Lower lobe of right lung (tissue), 2 donors: ENCODE data around the gene MLIP. TPM values are rescaled to one million over a fixed set of nuclear protein-coding genes. Genes with fewer than 3 reads are reported as not detected.

ENCODE experiments used
- ATAC-seq, 2 donors: fragments of 200-7000 bp; cut with Tn5 transposase; one replicate each; pipeline ENCODE4 v1.9.1; 2020 to 2022; ENCODE audit warnings: mild to moderate bottlenecking in 2 of 2, moderate library complexity in 2 of 2
- DNase-seq: peaks from one replicate; pipeline ENCODE4 v3.0.0-alpha.2; 2020
- H3K27ac ChIP-seq: fragments of 200-600 bp; one replicate; pipeline ENCODE4 v1.8.0; 2022
- H3K27me3 ChIP-seq: fragments of 200-600 bp; one replicate; pipeline ENCODE4 v1.8.0; 2022; ENCODE audit warnings: low read depth
- H3K36me3 ChIP-seq: fragments of 200-600 bp; one replicate; pipeline ENCODE4 v1.8.0; 2022; ENCODE audit warnings: mild to moderate bottlenecking
- H3K4me1 ChIP-seq: fragments of 200-600 bp; one replicate; pipeline ENCODE4 v1.8.0; 2022
- H3K4me3 ChIP-seq: fragments of 200-600 bp; one replicate; pipeline ENCODE4 v1.8.0; 2022; ENCODE audit warnings: mild to moderate bottlenecking
- H3K9me3 ChIP-seq: fragments of 200-600 bp; one replicate; pipeline ENCODE4 v1.8.0; 2022
- intact Hi-C: fragments of 100-400 bp; cut with DNase I; formaldehyde crosslinking; loops from one replicate; pipeline ENCODE4 v1.11.0; 2022
- total RNA-seq: library from RNA; stranded (reverse); fragmentation: NEBNext Ultra II Directional; extraction: Animal tissue kit (Norgen Biotek cat#: 25700); gene quantifications from one replicate; pipeline ENCODE4 v1.2.1, GENCODE V29; 2021
- TF ChIP-seq, protein P1 (sequence below): fragments of 200-600 bp; IDR thresholded peaks from one replicate; pipeline ENCODE4 v1.8.0; 2022; ENCODE audit warnings: antibody characterized with exemption, mild to moderate bottlenecking
- donor health status: DM: no; HTN: yes; CAD: no; lungs with severe emphysema.

Gene MLIP
- total RNA-seq, 1 donor from 2014 or later, result not detected

DNA sequence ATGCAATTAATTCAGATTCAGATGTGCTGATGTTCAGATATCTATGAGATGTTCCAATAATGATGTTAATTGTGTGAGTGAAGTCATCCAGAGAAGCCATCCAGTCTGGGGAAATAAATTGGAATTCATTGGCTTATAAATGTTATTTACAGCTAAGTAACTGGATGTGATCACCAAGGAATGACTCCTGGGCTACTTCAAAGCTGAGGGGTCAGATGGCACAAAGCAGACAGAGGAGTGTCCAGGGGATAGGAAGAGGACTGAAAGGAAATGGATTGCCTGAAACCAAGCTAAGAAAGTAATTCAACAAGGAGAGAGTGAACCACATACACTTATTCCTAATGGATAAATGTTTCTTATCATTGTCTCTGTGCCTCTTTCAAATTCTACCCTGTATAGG, 4.5 kb upstream of the MLIP start:
- ATAC-seq (no peak), DNase-seq (no peak)
- intact Hi-C loops, result no loop called here
- Histone ChIP-seq H3K4me3 (no peak overlapping the region), H3K4me1 (no peaks in the 10 kb centered on the region), H3K27me3 (no peaks in the 10 kb centered on the region), H3K9me3 (no peaks in the 10 kb centered on the region), H3K27ac (no peak overlapping the region), H3K36me3 (no peaks in the 10 kb centered on the region)
- TF ChIP-seq, protein P1, sequence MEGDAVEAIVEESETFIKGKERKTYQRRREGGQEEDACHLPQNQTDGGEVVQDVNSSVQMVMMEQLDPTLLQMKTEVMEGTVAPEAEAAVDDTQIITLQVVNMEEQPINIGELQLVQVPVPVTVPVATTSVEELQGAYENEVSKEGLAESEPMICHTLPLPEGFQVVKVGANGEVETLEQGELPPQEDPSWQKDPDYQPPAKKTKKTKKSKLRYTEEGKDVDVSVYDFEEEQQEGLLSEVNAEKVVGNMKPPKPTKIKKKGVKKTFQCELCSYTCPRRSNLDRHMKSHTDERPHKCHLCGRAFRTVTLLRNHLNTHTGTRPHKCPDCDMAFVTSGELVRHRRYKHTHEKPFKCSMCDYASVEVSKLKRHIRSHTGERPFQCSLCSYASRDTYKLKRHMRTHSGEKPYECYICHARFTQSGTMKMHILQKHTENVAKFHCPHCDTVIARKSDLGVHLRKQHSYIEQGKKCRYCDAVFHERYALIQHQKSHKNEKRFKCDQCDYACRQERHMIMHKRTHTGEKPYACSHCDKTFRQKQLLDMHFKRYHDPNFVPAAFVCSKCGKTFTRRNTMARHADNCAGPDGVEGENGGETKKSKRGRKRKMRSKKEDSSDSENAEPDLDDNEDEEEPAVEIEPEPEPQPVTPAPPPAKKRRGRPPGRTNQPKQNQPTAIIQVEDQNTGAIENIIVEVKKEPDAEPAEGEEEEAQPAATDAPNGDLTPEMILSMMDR, result no peak

DNA sequence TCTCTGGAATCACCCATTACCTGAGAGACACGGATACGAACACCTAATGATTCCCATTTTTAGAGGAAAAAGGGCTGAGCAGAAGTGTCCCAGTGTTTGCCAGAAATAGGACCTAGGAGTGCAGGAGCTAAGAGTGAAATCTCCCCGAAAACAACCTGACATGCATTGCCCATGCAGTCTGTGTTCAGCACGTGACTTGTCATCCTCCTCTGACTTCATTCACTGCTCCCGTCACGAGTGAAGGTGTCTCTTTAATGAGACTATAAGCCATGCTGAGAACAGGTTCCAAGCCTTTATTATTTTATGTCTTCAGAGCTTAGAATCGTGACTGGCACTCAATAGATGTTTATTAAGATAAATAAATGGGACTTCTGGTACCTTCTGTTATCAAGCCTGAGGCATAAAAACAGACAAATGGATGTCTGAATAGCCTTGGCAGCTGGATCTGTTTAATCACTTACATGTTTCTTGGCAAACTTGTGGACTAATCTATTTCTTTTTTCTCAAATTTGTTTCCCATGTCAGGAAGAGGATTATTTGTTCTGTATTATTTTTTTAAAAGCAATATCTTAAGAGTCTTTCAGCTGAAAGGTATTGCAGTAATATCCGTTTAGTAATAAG, 3.7 kb upstream of the MLIP start:
- DNase-seq (no peak), ATAC-seq (no peak)
- TF ChIP-seq, protein P1, result no peak
- Histone ChIP-seq H3K4me3 (no peak overlapping the region), H3K27me3 (no peaks in the 10 kb centered on the region), H3K9me3 (no peaks in the 10 kb centered on the region), H3K4me1 (no peaks in the 10 kb centered on the region), H3K36me3 (no peaks in the 10 kb centered on the region), H3K27ac (no peak overlapping the region)
- intact Hi-C loops, result no loop called here

DNA sequence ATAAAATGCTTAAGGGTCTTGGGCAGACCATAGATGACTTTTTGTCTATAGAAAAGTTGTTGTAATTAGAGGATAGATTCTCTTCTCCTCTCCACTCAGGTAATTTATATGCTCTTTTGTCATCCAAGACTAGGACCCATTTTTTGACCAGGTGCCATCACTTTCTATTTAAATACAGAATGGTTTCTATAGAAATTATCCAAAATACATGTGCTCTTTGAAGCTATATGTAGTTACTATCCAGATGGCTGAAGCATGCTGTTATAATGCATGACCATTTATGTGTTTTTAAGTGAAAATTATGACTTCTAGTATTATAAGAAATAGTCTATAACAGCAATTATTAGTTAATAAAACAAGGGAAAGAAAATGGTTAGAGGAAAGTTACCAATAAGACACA, 3.0 kb upstream of the MLIP start:
- no peak for DNase-seq
- H3K4me3 ChIP-seq, result no peak overlapping the region
- no peaks in the 10 kb centered on the region for H3K9me3 ChIP-seq
- H3K36me3 ChIP-seq, result no peaks in the 10 kb centered on the region
- H3K4me1 ChIP-seq, result no peaks in the 10 kb centered on the region
- intact Hi-C loops, result no loop called here
- no peak overlapping the region for H3K27ac ChIP-seq
- ATAC-seq, result no peak
- TF ChIP-seq, protein P1, result no peak
- no peaks in the 10 kb centered on the region for H3K27me3 ChIP-seq

DNA sequence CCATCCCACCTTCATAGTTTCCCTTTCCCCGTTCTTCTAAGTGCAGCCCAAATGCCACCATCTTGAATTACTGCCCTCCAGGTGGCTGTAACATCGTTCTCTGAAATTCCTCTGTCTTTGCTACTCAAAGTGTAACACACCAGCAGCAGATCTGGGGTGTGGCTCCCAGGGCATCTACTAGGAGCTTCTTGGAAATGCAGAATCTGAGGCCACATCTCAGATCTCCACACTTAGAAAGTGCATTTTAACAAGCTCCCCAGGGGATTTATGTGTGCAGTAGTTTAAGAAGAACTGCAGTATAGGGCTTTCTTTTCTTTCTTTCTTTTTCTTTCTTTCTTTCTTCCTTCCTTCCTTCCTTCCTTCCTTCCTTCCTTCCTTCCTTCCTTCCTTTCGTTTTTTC, 1.7 kb upstream of the MLIP start:
- no peaks in the 10 kb centered on the region for H3K27me3 ChIP-seq
- no peaks in the 10 kb centered on the region for H3K9me3 ChIP-seq
- no peak overlapping the region for H3K27ac ChIP-seq
- ATAC-seq, result no peak
- no peaks in the 10 kb centered on the region for H3K36me3 ChIP-seq
- no peaks in the 10 kb centered on the region for H3K4me1 ChIP-seq
- DNase-seq, result no peak
- TF ChIP-seq, protein P1, result no peak
- intact Hi-C loops, result no loop called here
- H3K4me3 ChIP-seq, result no peak overlapping the region

DNA sequence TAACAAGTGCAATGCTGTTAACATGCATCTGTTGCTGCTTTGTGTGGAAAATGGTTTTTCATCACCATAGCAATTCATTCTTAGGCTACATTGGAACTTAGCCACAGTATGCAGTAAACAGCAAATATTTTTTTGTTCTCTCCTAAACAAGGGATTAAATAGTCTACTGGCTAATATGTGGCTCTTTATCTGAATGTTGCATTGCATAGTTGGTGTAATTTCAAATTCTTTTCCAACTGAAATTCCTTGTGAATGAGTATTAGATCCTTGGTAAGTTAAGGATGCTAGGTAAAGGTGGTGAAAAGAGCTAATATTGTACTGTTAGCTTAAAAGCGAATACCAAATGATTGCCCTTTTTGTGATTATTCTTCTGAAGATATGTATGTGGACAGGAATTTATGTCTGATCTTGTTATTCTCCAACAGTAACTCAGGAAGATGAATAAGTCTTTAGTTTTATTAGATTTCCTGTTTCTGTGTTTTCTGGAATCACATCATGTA, 958 bp downstream of the MLIP start:
- ATAC-seq (no peak), DNase-seq (no peak)
- Histone ChIP-seq H3K27ac (no peak overlapping the region), H3K4me3 (no peak overlapping the region), H3K36me3 (no peaks in the 10 kb centered on the region), H3K9me3 (no peaks in the 10 kb centered on the region), H3K27me3 (no peaks in the 10 kb centered on the region), H3K4me1 (no peaks in the 10 kb centered on the region)
- intact Hi-C loops, result no loop called here
- TF ChIP-seq, protein P1, result no peak
